MM.1S (cell line): ENCODE data around the gene SIL1.

Experiments
- DNase-seq: peaks from one replicate; pipeline ENCODE4 v3.0.0-alpha.2; 2015
- H2AFZ ChIP-seq: fragments of 300-600 bp; sonication (generic); 2 replicates; pipeline ENCODE4 v1.6.0; 2016; ENCODE audit warnings: antibody characterized with exemption, low read length
- H3F3A ChIP-seq: fragments of 300-600 bp; sonication (generic); 2 replicates; pipeline ENCODE4 v1.6.1; 2016; ENCODE audit warnings: mild to moderate bottlenecking, antibody characterized with exemption, low read length, moderate library complexity, mixed read lengths; ENCODE audit not compliant: insufficient read depth
- H3K27ac ChIP-seq: fragments of 300-600 bp; sonication (generic); 2 replicates; pipeline ENCODE4 v1.5.1; 2016; ENCODE audit warnings: mild to moderate bottlenecking, low read length
- H3K27me3 ChIP-seq: fragments of 300-600 bp; sonication (generic); replicated peaks from 2 replicates; pipeline ENCODE4 v1.6.0; 2016; ENCODE audit warnings: low read length; ENCODE audit not compliant: insufficient read depth
- H3K36me3 ChIP-seq: fragments of 300-600 bp; sonication (generic); replicated peaks from 2 replicates; pipeline ENCODE4 v1.6.1; 2016; ENCODE audit warnings: mild to moderate bottlenecking, low read length, mixed read lengths; ENCODE audit not compliant: insufficient read depth
- H3K4me1 ChIP-seq: fragments of 300-600 bp; sonication (generic); 2 replicates; pipeline ENCODE4 v1.6.1; 2016; ENCODE audit warnings: low read length, mixed read lengths
- H3K4me2 ChIP-seq: fragments of 300-600 bp; sonication (generic); 2 replicates; pipeline ENCODE4 v1.6.0; 2016; ENCODE audit warnings: low read depth, low read length
- H3K4me3 ChIP-seq: fragments of 300-600 bp; sonication (generic); 2 replicates; pipeline ENCODE4 v1.5.1; 2016; ENCODE audit warnings: low read length, mixed read lengths
- H3K79me2 ChIP-seq: fragments of 300-600 bp; sonication (generic); 2 replicates; pipeline ENCODE4 v1.6.1; 2016; ENCODE audit warnings: mixed run types, low read length, mixed read lengths
- H3K9ac ChIP-seq: fragments of 300-600 bp; sonication (generic); 2 replicates; pipeline ENCODE4 v1.6.1; 2016; ENCODE audit warnings: low read length, mixed read lengths
- H3K9me2 ChIP-seq: fragments of 300-600 bp; sonication (generic); replicated peaks from 2 replicates; pipeline ENCODE4 v1.6.1; 2016; ENCODE audit warnings: mild to moderate bottlenecking, low read length, mixed read lengths; ENCODE audit not compliant: insufficient read depth
- H3K9me3 ChIP-seq: fragments of 300-600 bp; sonication (generic); replicated peaks from 2 replicates; pipeline ENCODE4 v1.6.1; 2016; ENCODE audit warnings: mild to moderate bottlenecking, low read length, mixed read lengths; ENCODE audit not compliant: insufficient read depth
- H4K20me1 ChIP-seq: fragments of 300-600 bp; sonication (generic); 2 replicates; pipeline ENCODE4 v1.6.1; 2016; ENCODE audit warnings: mild to moderate bottlenecking, low read length, moderate library complexity, mixed read lengths; ENCODE audit not compliant: insufficient read depth
- EZH2 ChIP-seq: fragments of 300-600 bp; sonication (generic); optimal IDR thresholded peaks from 2 replicates; pipeline ENCODE3; 2017; ENCODE audit warnings: low read depth, mild to moderate bottlenecking, antibody characterized with exemption, low read length, mixed read lengths
- EZH2phosphoT487 ChIP-seq: fragments of 300-600 bp; sonication (generic); IDR thresholded peaks from 2 replicates; pipeline ENCODE4 v1.6.1; 2018; ENCODE audit warnings: antibody characterized with exemption, low read length
- TF ChIP-seq, protein P1 (sequence below): fragments of 300-600 bp; sonication (generic); IDR thresholded peaks from 2 replicates; pipeline ENCODE4 v1.5.1; 2016; ENCODE audit warnings: antibody characterized with exemption, low read length, mixed read lengths

The SIL1 gene

DNA sequence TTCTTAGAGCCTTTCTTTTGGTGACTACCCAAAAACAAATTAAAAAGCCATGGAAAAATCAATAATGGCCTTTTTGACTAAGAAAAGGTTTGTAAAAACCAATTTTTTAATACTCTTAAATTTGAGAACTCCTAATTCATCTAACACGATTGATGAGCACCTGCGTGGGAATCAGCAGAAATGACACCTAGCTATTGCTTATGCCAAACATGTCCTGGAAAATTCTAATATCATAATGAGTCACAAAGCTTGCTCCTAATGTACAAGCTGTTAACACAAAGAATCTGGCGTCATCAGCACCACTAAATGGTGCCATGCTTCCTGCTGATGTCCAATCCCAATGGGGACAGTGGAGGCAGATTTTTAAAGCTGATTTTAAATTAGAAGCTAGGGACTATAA lies 176.8 kb downstream of the SIL1 start:
- Histone ChIP-seq H3K36me3 (no peaks in the 10 kb centered on the region), H3K9me3 (no peaks in the 10 kb centered on the region), H3F3A (no peaks in the 10 kb centered on the region), H3K27ac (no peak overlapping the region), H3K9me2 (no peaks in the 10 kb centered on the region), H3K9ac (no peak overlapping the region), H3K4me3 (no peak overlapping the region), H4K20me1 (no peaks in the 10 kb centered on the region), H3K4me2 (no peak overlapping the region), H3K4me1 (no peaks in the 10 kb centered on the region), H2AFZ (no peak overlapping the region), H3K79me2 (no peaks in the 10 kb centered on the region), H3K27me3 (no peaks in the 10 kb centered on the region)
- no peak for DNase-seq
- TF ChIP-seq, protein P1, sequence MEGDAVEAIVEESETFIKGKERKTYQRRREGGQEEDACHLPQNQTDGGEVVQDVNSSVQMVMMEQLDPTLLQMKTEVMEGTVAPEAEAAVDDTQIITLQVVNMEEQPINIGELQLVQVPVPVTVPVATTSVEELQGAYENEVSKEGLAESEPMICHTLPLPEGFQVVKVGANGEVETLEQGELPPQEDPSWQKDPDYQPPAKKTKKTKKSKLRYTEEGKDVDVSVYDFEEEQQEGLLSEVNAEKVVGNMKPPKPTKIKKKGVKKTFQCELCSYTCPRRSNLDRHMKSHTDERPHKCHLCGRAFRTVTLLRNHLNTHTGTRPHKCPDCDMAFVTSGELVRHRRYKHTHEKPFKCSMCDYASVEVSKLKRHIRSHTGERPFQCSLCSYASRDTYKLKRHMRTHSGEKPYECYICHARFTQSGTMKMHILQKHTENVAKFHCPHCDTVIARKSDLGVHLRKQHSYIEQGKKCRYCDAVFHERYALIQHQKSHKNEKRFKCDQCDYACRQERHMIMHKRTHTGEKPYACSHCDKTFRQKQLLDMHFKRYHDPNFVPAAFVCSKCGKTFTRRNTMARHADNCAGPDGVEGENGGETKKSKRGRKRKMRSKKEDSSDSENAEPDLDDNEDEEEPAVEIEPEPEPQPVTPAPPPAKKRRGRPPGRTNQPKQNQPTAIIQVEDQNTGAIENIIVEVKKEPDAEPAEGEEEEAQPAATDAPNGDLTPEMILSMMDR = no peak
- no peak for TF ChIP-seq EZH2phosphoT487

- H2AFZ ChIP-seq = no peak overlapping the region
- H3K79me2 ChIP-seq = no peaks in the 10 kb centered on the region
- H3K4me1 ChIP-seq = no peaks in the 10 kb centered on the region
- H4K20me1 ChIP-seq = no peaks in the 10 kb centered on the region
- H3K4me3 ChIP-seq = no peak overlapping the region
- no peaks in the 10 kb centered on the region for H3K27me3 ChIP-seq
- DNase-seq = no peak
- no peak overlapping the region for H3K27ac ChIP-seq
- no peak overlapping the region for H3K9ac ChIP-seq
- H3F3A ChIP-seq = no peaks in the 10 kb centered on the region
- H3K9me3 ChIP-seq = no peaks in the 10 kb centered on the region
- H3K36me3 ChIP-seq = no peaks in the 10 kb centered on the region
- H3K4me2 ChIP-seq = no peak overlapping the region
- H3K9me2 ChIP-seq = no peaks in the 10 kb centered on the region
- TF ChIP-seq EZH2 (no peak), EZH2phosphoT487 (no peak)
- TF ChIP-seq, protein P1 = no peak
Observed at GRCh38 chr5:139019880-139020279, 178.3 kb downstream of the SIL1 start.

DNA sequence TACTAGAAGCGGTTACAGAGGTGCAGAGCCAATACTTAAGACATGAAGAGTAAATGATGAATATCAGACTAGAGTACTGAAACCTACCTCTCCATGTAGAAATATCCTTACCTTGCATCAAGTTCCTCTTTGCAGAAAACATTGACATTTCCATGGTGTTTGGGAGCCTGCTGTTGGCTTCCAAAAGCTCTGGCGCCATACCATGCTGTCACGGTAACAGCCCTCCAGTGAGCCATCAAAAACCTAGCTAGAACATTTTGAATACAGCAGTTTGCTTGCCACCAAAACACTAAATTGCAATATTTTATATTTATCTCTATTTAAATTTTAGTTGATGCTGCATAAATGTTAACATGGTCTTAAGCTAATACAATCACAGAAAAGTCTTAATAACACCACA lies 179.0 kb downstream of the SIL1 start:
- no peak overlapping the region for H3K27ac ChIP-seq
- H3K4me3 ChIP-seq = no peak overlapping the region
- no peak overlapping the region for H3K4me2 ChIP-seq
- no peak overlapping the region for H3K9ac ChIP-seq
- no peaks in the 10 kb centered on the region for H3K9me2 ChIP-seq
- no peaks in the 10 kb centered on the region for H3K27me3 ChIP-seq
- no peaks in the 10 kb centered on the region for H3K4me1 ChIP-seq
- H3K9me3 ChIP-seq = no peaks in the 10 kb centered on the region
- H3K36me3 ChIP-seq = no peaks in the 10 kb centered on the region
- H2AFZ ChIP-seq = no peak overlapping the region
- no peak for TF ChIP-seq EZH2
- TF ChIP-seq, protein P1 = no peak
- no peak for TF ChIP-seq EZH2phosphoT487
- H3F3A ChIP-seq = no peaks in the 10 kb centered on the region
- H3K79me2 ChIP-seq = no peaks in the 10 kb centered on the region
- H4K20me1 ChIP-seq = no peaks in the 10 kb centered on the region
- DNase-seq = no peak
